GM19193 (cell line): Measurements from ENCODE around the gene RAPGEF3.

Experiments used
- POLR2A ChIP-seq: IDR thresholded peaks from 4 replicates; pipeline ENCODE4 v1.6.1; 2011; ENCODE audit not compliant: insufficient read depth, insufficient read length; ENCODE audit errors: extremely low read depth

RAPGEF3 gene

DNA sequence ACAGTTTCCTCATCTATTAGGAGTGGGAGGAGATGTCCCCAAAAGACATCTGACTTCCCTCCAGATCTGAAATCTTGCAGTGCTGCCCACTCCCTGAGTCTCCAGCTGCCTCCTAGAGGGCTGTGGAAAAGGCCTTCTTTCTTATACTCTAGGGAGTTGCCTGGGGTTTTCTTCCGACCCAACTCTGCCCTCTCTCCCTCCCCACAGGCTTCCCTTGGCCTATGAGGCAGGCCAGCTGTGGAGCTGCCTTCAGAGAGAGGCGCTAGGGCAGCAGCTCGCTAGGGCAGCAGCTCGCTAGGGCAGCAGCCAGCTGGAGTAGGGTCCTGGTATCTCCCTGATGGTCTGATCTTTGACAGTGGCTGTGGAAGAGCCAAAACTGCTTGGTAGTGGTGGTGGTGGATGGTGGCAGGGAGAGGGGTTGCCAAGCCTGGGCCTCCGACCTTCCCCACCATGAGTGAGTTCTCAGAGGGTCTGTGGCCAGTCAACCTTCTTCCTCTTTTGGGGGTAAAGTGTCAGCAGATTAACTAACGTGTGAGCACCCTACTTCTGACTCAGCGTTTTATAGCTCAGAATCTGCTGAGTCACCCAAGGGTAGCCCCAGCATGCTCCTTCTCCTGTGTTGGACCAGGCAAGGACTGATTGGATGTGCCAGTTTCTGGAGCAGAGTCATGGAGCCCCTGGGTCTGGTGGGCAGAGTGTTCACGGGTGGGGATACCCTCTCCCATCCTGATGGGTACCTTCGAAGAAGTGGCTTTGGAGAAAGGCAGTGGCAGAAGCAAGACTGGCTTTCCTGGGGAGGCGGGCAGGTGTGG lies 16.6 kb upstream of the RAPGEF3 start:
- no peak for TF ChIP-seq POLR2A

GRCh38 chr12:47774663-47775062 lies 16.0 kb upstream of the RAPGEF3 start:
- TF ChIP-seq POLR2A = no peak

DNA sequence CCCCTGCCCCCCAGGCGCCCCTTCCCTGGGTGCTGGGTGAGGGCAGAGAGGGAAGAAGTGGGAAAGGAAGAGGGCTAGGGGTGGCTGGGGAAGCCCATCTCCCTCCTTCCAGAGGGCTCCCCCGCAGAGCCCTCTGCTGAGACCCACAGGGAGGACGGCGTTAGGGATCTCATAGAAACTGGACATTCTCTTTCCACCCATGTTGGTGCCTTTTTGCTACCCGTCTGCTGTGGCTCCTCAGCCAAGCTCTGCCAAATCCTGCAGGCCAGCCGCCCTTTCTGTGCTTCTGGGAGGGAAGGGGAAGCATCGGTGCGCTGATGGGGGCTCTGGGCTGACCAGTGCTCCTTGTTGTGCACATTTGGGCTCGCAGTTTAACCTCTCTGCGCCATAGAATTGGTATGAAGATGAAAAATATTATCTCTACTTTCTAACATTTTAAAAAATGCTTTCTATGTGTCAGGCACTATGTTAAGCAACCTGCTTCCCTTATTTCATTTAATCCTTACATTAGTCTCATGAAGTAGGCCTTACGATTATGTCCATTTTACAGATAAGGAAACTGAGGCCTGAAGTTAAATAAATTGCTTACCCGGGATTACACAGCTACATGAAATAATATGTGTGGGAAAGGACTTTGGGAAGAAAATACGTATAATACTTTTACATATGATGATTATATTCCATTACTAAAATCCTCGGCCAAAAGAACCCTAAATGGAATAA lies 15.3 kb upstream of the RAPGEF3 start:
- TF ChIP-seq POLR2A = no peak

- TF ChIP-seq POLR2A = peak; percentile 46
Measured at GRCh38 chr12:47773062-47773857, 14.6 kb upstream of the RAPGEF3 start, which contains the start of gene SLC48A1. TSS of gene SLC48A1 (plus strand) at chr12:47773238. CDS start at chr12:47773305, 67 bp downstream.

DNA sequence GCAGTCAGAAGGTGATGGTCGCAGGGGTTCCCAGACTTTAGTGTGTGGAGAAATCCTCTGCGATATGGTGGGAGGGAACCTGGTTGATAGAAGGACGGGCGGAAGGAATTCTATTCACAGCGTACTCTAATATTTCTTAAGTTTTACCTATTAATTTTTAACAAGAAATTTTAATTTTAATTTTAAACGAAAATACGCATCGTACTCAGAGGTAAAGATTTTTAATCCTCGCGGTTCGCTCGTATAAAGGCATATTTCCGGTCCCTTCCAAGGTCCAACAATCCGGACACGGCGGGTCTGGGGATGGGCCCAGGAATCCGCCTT lies 14.0 kb upstream of the RAPGEF3 start:
- no peak for TF ChIP-seq POLR2A

DNA sequence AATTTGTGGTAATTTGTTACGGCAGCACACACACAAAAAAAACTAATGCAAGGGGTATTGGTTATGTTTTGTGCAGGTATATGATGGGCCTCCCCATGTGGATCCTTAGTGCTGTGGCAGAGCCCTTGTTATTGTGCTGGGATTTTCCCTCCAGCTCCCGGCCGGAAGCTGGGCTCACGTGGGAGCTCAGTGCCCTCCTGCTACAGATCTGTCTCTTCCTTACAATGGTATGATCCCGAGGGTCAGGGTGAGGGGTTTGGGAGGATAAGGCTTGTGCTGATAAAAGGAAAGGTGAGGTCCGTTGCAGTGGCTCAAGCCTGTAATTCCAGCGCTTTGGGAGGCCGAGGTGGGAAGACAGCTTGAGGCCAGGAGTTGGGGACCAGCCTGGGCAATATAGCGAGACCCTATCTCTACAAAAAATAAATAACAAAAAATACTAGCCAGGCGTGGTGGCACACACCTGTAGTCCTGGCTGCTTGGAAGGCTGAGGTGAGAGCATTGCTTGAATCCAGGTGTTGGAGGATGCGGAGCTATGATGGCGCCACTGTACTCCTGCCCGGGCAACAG lies 13.5 kb upstream of the RAPGEF3 start:
- no peak for TF ChIP-seq POLR2A

DNA sequence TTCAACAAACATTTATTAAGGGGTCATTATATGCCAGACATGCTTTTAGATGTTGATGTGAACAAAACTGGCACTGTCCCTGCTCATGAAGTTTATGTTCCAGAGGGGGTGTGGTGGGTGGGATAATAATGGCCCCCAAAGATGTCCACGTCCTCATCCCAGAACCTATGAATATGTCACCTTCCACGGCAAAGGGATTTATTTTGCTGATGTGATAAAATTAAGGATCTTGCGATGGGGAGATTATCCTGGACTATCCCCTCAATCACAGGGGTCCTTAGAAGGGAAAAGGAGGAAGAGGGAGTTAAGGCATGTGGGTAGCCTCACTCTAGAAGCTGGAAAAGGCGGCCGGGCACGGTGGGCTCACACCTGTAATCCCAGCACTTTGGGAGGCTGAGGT lies 12.6 kb upstream of the RAPGEF3 start:
- TF ChIP-seq POLR2A = no peak

DNA sequence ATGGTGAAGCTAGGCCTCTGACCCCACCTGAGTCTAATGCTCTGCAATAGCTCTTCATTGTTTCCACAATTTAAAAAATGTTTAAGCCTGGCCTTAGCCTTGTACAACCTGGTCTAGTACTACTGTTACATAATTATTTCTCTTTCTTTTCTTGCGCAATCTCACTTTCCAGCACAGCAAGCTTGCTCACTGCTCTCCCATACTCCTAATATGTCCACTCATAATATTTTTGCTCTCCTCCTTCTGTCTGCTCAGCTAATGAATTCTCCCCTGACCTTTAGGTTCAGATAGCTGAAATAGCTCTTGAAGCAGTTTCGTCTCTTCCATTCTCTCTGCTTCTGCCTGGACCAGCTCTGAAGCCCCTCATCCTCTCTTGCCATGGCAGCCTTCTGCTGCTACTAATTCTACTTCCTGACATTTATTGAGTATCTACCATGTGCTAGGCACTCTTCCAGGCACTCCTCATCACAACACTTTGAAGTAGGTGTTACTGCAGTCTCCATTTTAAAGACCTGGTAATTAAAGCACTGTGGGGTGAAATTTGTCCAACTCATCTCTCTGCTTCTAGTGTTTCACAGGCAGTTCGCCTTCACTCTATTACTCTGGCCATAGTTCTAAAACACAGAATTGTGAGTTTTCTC lies 11.5 kb upstream of the RAPGEF3 start:
- TF ChIP-seq POLR2A = no peak

- TF ChIP-seq POLR2A = no peak
Measured at GRCh38 chr12:47769234-47770085, 10.8 kb upstream of the RAPGEF3 start.

GRCh38 chr12:47768323-47768811 lies 9.7 kb upstream of the RAPGEF3 start:
- TF ChIP-seq POLR2A = no peak

- TF ChIP-seq POLR2A = no peak
Measured at GRCh38 chr12:47767216-47767724, 8.6 kb upstream of the RAPGEF3 start.

GRCh38 chr12:47766502-47767215 lies 8.0 kb upstream of the RAPGEF3 start:
- no peak for TF ChIP-seq POLR2A
